Measurements from ENCODE around the gene ITIH4. TPM values are rescaled to one million over a fixed set of nuclear protein-coding genes. Genes with fewer than 3 reads are reported as not detected.

ITIH4 gene
- total and polyA plus RNA-seq, 4 donors, result 25.0 to 368 (median 72.1) TPM

DNA sequence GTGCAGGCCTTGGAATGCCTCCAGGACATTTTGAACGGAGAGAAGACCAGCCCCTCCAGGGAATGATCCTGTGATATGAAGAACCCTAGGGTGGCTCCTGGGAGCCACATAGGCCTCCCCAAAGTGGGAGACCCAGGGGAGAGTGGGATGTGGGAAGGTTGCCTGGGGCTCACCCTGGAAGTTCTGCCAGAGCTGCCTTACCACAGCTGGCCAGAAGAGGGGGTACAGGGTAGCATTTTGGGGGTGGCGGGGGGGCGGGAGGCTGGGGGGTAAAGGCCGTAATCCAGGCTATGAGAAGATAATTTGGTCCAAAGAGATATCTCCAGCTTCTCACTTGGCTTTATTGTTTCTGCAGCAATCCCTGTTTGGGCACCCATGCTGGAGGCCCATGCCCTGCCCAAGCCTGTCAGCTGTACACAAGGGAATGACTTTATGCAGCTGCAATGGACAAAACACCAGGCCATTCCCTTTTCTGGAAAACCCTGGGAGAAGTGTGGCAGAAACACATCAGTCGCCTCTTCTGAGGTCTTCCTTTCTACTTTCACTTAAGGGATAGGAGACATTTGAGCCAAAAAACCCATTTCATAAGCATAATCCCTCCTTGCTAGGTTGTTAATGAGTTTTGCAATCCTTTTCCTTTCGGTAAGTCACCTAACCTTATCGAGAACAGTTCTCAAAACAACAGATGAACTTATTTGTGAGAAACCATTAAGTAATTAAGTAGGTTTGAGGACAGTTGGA, 15.4 kb upstream of the ITIH4 start:
- WGBS, 2 donors, result 46 to 53% methylated on average over 7 of the region's 7 CpGs
- intact Hi-C loops (cut with DNase I), result loop anchor here in 1 of 2 donors (2.0 kb wide), 1 partner anchor 47 kb away; no protein-coding TSS in a partner anchor
- no peak overlapping the region for H3K4me3 ChIP-seq (ENCODE audit: low read length in 2 of 2)

DNA sequence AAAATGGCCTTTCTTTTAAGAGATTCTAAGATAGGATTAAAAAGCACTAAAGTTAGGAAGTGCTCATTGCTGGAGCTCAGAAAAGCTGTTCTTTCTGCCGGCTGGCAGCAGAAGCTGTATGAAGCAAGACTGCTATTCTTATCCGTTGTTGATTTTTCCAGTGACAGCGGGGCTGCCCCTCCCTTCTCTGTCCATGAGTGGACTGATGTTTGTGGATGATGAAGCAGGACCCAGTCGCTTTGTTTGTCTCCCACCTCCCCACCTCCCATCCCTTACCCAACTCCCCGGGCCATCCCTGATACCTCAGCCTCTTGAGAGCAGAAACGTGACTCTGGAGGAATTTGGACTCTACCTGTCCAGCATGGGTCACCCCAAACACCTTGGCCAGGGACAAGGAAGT, 14.7 kb upstream of the ITIH4 start:
- peak; percentile 85 for ATAC-seq (ENCODE audit: low FRiP score)
- WGBS, 2 donors, result 2 to 3% methylated on average over 6 of the region's 6 CpGs
- Histone ChIP-seq H3K4me1 (ENCODE audit: control insufficient read depth in 1 of 2, insufficient read depth in 2 of 2, low read length in 2 of 2) (peaks cover 0 to 6% of the 10 kb centered on the region in 2 donors), H3K27ac (ENCODE audit: low read depth in 1 of 2, low read length in 2 of 2) (peak overlapping the region; percentile 83 to 91), H3K27me3 (ENCODE audit: control insufficient read depth in 1 of 2, insufficient read depth in 2 of 2, low read length in 1 of 2) (no peaks in the 10 kb centered on the region), H3K4me3 (ENCODE audit: low read length in 2 of 2) (no peak overlapping the region), H3K9me3 (ENCODE audit: control insufficient read depth, low read length) (no peaks in the 10 kb centered on the region), H3K36me3 (ENCODE audit: control insufficient read depth in 1 of 2, insufficient read depth in 2 of 2, low read length in 1 of 2) (peaks cover 0 to 1% of the 10 kb centered on the region in 2 donors)
- intact Hi-C loops (cut with DNase I), result loop anchor here in 1 of 2 donors (2.0 kb wide), 1 partner anchor 48 kb away; no protein-coding TSS in a partner anchor
- DNase-seq, result peak; percentile 85 to 86

More for the DNA sequence above, 15.4 kb upstream of the ITIH4 start:
- Histone ChIP-seq H3K4me1 (ENCODE audit: control insufficient read depth in 1 of 2, insufficient read depth in 2 of 2, low read length in 2 of 2) (peaks cover 0 to 6% of the 10 kb centered on the region in 2 donors), H3K27me3 (ENCODE audit: control insufficient read depth in 1 of 2, insufficient read depth in 2 of 2, low read length in 1 of 2) (no peaks in the 10 kb centered on the region), H3K36me3 (ENCODE audit: control insufficient read depth in 1 of 2, insufficient read depth in 2 of 2, low read length in 1 of 2) (peaks cover 1 to 3% of the 10 kb centered on the region in 2 donors), H3K9me3 (ENCODE audit: control insufficient read depth, low read length) (no peaks in the 10 kb centered on the region), H3K27ac (ENCODE audit: low read depth in 1 of 2, low read length in 2 of 2) (peak overlapping the region; percentile 83 to 91)
- ATAC-seq (ENCODE audit: low FRiP score) (peak; percentile 46), DNase-seq (no peak)

DNA sequence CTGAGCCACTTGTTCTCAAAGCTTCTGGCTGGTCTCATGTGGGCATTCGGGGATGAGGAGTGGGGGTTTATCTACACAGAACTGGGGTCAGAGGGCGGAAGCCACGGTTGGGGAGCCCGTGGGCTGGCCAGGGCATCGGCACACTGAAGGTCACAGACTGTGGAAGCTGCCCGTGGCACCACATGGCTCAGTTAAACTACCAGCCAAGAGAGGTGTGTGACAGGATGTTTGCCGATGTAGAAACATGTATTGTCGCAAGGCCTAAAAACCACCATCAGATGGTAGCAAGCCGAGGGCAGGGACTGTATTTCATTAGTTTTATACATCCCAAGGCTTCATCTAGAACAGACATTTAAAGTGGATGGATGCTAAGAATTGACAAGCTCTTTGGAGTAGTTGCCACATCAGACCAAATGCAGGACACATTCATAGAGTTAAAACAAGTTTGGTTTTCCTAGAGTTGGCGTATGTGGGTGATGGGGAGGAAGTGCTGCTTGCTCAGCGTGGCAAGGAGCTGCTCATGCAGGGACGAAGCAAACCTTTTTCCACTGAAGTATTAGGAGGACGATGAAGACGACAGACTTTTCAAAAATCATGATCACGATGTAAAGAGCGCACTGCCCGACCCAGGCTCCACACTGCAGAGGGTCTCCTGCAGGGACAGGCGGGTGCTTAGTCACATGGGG, 14.0 kb upstream of the ITIH4 start:
- Histone ChIP-seq H3K9me3 (ENCODE audit: control insufficient read depth, low read length) (no peaks in the 10 kb centered on the region), H3K4me1 (ENCODE audit: control insufficient read depth in 1 of 2, insufficient read depth in 2 of 2, low read length in 2 of 2) (peaks cover 0 to 6% of the 10 kb centered on the region in 2 donors), H3K36me3 (ENCODE audit: control insufficient read depth in 1 of 2, insufficient read depth in 2 of 2, low read length in 1 of 2) (peaks cover 0 to 1% of the 10 kb centered on the region in 2 donors), H3K27ac (ENCODE audit: low read depth in 1 of 2, low read length in 2 of 2) (peak overlapping the region; percentile 86 to 92), H3K27me3 (ENCODE audit: control insufficient read depth in 1 of 2, insufficient read depth in 2 of 2, low read length in 1 of 2) (no peaks in the 10 kb centered on the region), H3K4me3 (ENCODE audit: low read length in 2 of 2) (no peak overlapping the region)
- intact Hi-C loops (cut with DNase I), result loop anchor here in 1 of 2 donors (2.0 kb wide), 1 partner anchor 48 kb away; no protein-coding TSS in a partner anchor
- 26 to 28% methylated on average over 18 of the region's 18 CpGs for WGBS, 2 donors
- DNase-seq (peak in 1 of 2 donors; percentile 68), ATAC-seq (ENCODE audit: low FRiP score) (no peak)

DNA sequence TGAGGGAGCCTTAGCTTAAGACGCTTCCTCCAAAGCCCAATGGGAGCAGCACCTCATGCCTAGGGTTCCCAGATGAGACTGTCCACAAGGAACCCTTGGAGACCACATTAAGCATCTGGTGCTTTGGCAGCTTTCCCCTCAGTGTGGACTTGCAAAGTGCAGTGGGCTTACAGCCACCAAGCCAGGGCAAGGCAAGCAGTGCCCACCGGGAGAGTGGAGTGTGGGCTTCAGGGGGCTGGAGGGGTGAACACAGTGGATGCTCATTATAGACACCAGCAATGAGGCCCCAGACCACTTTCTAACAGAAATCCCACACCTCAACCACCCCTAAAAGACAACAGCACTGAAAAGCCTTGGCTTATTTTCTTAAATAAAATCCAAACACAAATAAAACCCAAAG, 13.4 kb upstream of the ITIH4 start:
- H3K27ac ChIP-seq (ENCODE audit: low read depth in 1 of 2, low read length in 2 of 2), result peak overlapping the region; percentile 86 to 92
- DNase-seq (peak in 1 of 2 donors; percentile 51), ATAC-seq (ENCODE audit: low FRiP score) (no peak)
- H3K9me3 ChIP-seq (ENCODE audit: control insufficient read depth, low read length), result no peaks in the 10 kb centered on the region
- H3K4me1 ChIP-seq (ENCODE audit: control insufficient read depth in 1 of 2, insufficient read depth in 2 of 2, low read length in 2 of 2), result peaks cover 0 to 6% of the 10 kb centered on the region in 2 donors
- no peak overlapping the region for H3K4me3 ChIP-seq (ENCODE audit: low read length in 2 of 2)
- H3K27me3 ChIP-seq (ENCODE audit: control insufficient read depth in 1 of 2, insufficient read depth in 2 of 2, low read length in 1 of 2), result no peaks in the 10 kb centered on the region
- H3K36me3 ChIP-seq (ENCODE audit: control insufficient read depth in 1 of 2, insufficient read depth in 2 of 2, low read length in 1 of 2), result peaks cover 0 to 3% of the 10 kb centered on the region in 2 donors
- intact Hi-C loops (cut with DNase I), result loop anchor here in 1 of 2 donors (2.0 kb wide), 1 partner anchor 49 kb away; no protein-coding TSS in a partner anchor
- WGBS, 2 donors, result 54 to 58% methylated on average over 2 of the region's 2 CpGs

DNA sequence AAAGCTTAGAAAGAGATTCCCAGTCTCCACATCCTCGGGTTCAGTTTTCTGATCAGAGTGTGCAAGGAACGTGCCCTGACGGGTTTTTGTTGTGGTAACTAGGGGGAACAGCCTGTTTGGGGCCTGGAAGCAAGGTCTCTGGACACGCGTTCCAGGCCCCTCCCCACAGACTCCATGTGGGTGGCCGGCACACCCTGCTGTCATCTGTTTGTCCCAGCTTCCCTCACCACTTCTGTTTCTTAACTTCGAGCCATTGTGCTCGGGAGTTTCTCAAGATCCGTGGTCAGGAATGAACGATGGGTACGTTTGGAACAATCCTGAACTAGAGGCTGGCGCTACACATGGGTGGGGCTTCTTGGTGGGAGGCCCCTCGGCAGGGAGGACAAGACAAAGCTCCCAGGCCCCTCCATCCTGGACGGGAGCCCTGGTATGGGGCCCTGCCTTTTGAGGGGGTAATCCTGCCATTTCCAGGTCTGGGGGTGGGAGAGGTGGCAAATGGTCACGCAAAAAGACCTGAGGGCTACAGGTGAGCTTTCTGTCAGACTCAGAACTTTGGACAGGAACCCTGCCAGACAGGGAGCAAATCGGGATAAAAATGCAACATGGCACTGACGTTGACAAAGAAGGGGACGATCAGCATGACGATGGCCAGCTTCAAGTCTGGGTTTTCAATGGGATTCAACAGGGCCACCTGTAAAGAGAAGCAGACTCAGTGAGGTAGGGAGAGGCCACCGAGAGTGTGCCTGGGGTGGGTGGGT, 12.8 kb upstream of the ITIH4 start:
- no peaks in the 10 kb centered on the region for H3K9me3 ChIP-seq (ENCODE audit: control insufficient read depth, low read length)
- H3K36me3 ChIP-seq (ENCODE audit: control insufficient read depth in 1 of 2, insufficient read depth in 2 of 2, low read length in 1 of 2), result peaks cover 0 to 3% of the 10 kb centered on the region in 2 donors
- peaks cover 0 to 6% of the 10 kb centered on the region in 2 donors for H3K4me1 ChIP-seq (ENCODE audit: control insufficient read depth in 1 of 2, insufficient read depth in 2 of 2, low read length in 2 of 2)
- H3K27me3 ChIP-seq (ENCODE audit: control insufficient read depth in 1 of 2, insufficient read depth in 2 of 2, low read length in 1 of 2), result no peaks in the 10 kb centered on the region
- intact Hi-C loops (cut with DNase I), result no loop called here
- DNase-seq, result peak in 1 of 2 donors; percentile 51
- H3K27ac ChIP-seq (ENCODE audit: low read depth in 1 of 2, low read length in 2 of 2), result peak overlapping the region; percentile 86 to 92
- WGBS, 2 donors, result 65 to 70% methylated on average over 20 of the region's 20 CpGs
- no peak overlapping the region for H3K4me3 ChIP-seq (ENCODE audit: low read length in 2 of 2)
- no peak for ATAC-seq (ENCODE audit: low FRiP score)

DNA sequence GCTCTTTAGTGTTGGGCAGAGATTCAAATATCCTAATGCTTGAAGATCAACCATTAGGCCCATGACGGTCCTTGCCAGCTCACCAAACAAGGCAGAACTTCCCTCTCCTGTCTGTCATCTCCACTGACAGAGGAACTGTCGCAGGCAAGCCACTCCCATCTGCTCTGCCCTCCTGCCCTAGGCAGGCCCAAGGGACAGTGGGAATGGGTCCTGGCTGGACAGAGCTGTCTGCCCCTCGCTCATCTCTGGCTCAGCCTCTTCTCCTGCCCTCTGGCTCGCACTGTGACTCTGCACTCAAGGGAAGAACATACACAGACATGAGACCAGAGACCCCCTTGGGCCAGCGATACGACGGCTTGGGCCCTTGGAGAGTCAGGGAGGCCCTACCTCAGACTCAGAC, 12.0 kb upstream of the ITIH4 start:
- ATAC-seq (ENCODE audit: low FRiP score) (no peak), DNase-seq (peak in 1 of 2 donors; percentile 32)
- 59 to 68% methylated on average over 7 of the region's 7 CpGs for WGBS, 2 donors
- Histone ChIP-seq H3K27me3 (ENCODE audit: control insufficient read depth in 1 of 2, insufficient read depth in 2 of 2, low read length in 1 of 2) (no peaks in the 10 kb centered on the region), H3K9me3 (ENCODE audit: control insufficient read depth, low read length) (no peaks in the 10 kb centered on the region), H3K36me3 (ENCODE audit: control insufficient read depth in 1 of 2, insufficient read depth in 2 of 2, low read length in 1 of 2) (peaks cover 0 to 3% of the 10 kb centered on the region in 2 donors), H3K4me1 (ENCODE audit: control insufficient read depth in 1 of 2, insufficient read depth in 2 of 2, low read length in 2 of 2) (peaks cover 0 to 6% of the 10 kb centered on the region in 2 donors), H3K4me3 (ENCODE audit: low read length in 2 of 2) (no peak overlapping the region), H3K27ac (ENCODE audit: low read depth in 1 of 2, low read length in 2 of 2) (peak overlapping the region in 1 of 2 donors; percentile 14)
- intact Hi-C loops (cut with DNase I), result no loop called here

DNA sequence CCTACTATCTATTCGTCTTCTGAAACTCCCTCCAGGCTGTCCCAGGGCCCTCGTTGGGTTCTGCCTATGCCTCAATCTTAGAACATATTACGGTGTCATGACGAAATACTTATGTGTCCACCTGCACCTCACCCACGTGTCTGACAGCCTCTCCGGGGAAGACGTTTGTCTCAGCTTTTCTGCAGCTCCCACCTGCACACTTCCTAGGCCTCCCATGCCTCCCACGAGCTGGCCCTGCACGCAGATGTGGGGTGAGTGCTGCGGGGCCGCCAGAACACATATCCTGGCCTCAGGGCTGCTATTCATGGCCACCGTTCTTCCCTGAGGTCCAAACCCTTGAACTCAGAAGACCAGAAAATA, 11.5 kb upstream of the ITIH4 start:
- H3K36me3 ChIP-seq (ENCODE audit: control insufficient read depth in 1 of 2, insufficient read depth in 2 of 2, low read length in 1 of 2), result peaks cover 0 to 3% of the 10 kb centered on the region in 2 donors
- no peak overlapping the region for H3K4me3 ChIP-seq (ENCODE audit: low read length in 2 of 2)
- H3K9me3 ChIP-seq (ENCODE audit: control insufficient read depth, low read length), result no peaks in the 10 kb centered on the region
- peak in 1 of 2 donors; percentile 66 for DNase-seq
- peaks cover 0 to 6% of the 10 kb centered on the region in 2 donors for H3K4me1 ChIP-seq (ENCODE audit: control insufficient read depth in 1 of 2, insufficient read depth in 2 of 2, low read length in 2 of 2)
- intact Hi-C loops (cut with DNase I), result no loop called here
- WGBS, 2 donors, result 76 to 80% methylated on average over 12 of the region's 12 CpGs
- no peak overlapping the region for H3K27ac ChIP-seq (ENCODE audit: low read depth in 1 of 2, low read length in 2 of 2)
- no peaks in the 10 kb centered on the region for H3K27me3 ChIP-seq (ENCODE audit: control insufficient read depth in 1 of 2, insufficient read depth in 2 of 2, low read length in 1 of 2)
- ATAC-seq (ENCODE audit: low FRiP score), result no peak

DNA sequence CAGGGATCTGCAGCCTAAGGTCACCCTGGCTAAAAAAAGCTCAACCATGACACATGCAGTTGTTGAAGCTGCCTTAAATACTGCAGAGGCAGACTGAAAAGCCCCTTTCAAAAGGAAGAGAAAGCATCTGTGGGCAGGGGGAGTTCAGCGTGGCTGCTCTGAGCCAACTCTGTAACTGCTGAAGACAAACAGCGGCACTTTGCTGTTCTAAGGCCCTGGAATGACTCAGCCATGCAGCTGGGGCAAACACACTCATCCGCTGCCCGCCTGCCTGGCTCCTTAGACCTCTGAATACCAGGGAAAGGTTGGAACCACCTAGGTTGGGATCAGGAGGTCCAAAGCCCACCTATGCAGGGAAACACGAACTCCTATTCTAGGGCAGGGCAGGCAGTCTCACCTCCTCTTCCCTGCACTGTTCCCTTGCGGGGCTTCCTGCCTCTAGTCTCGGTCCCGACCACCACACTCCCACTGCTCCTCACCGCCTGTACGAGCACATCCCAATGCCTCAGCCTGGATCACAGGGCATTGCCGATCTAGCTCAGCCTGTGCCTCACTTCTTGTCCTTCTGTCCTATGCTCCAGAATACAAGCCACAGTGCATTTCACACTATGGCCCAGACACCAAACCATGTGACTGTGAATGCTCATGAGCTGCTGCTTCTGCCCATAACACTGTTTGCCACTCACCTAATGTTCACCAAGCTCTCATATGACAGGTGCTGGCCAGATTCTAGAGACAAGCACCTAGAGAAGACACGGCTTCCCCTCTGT, 10.9 kb upstream of the ITIH4 start:
- H3K36me3 ChIP-seq (ENCODE audit: control insufficient read depth in 1 of 2, insufficient read depth in 2 of 2, low read length in 1 of 2), result peaks cover 0 to 3% of the 10 kb centered on the region in 2 donors
- H3K4me3 ChIP-seq (ENCODE audit: low read length in 2 of 2), result no peak overlapping the region
- H3K9me3 ChIP-seq (ENCODE audit: control insufficient read depth, low read length), result no peaks in the 10 kb centered on the region
- no peaks in the 10 kb centered on the region for H3K27me3 ChIP-seq (ENCODE audit: control insufficient read depth in 1 of 2, insufficient read depth in 2 of 2, low read length in 1 of 2)
- intact Hi-C loops (cut with DNase I), result no loop called here
- no peak overlapping the region for H3K27ac ChIP-seq (ENCODE audit: low read depth in 1 of 2, low read length in 2 of 2)
- DNase-seq (peak; percentile 34 to 41), ATAC-seq (ENCODE audit: low FRiP score) (no peak)
- H3K4me1 ChIP-seq (ENCODE audit: control insufficient read depth in 1 of 2, insufficient read depth in 2 of 2, low read length in 2 of 2), result peaks cover 0 to 6% of the 10 kb centered on the region in 2 donors
- 87 to 91% methylated on average over 12 of the region's 12 CpGs for WGBS, 2 donors

Measured in aorta (tissue), 5 donors.